Neural progenitor cell (in vitro differentiated cells): Measurements from ENCODE around the gene NCBP3. TPM values are rescaled to one million over a fixed set of nuclear protein-coding genes. Genes with fewer than 3 reads are reported as not detected.
A peak's percentile ranks its signal among the peaks of the same experiment; 100 is the strongest.

Source experiments
- DNase-seq: peaks from one replicate; pipeline ENCODE4 v3.0.0-alpha.2; 2016; ENCODE audit warnings: low spot score
- H2AFZ ChIP-seq: fragments of 200-600 bp; sonication (generic); replicated peaks from 2 replicates; pipeline ENCODE4 v1.6.1; 2016; ENCODE audit warnings: antibody characterized with exemption
- H3F3A ChIP-seq: fragments of 200-600 bp; sonication (generic); 2 replicates; pipeline ENCODE4 v1.6.1; 2016; ENCODE audit warnings: antibody characterized with exemption, low read depth
- H3K27ac ChIP-seq: fragments of 200-600 bp; sonication (generic); 2 replicates; pipeline ENCODE4 v1.5.1; 2016; ENCODE audit warnings: mild to moderate bottlenecking
- H3K27me3 ChIP-seq: fragments of 200-600 bp; sonication (generic); 2 replicates; pipeline ENCODE4 v1.6.1; 2016; ENCODE audit warnings: mild to moderate bottlenecking, moderate library complexity
- H3K36me3 ChIP-seq: fragments of 200-600 bp; sonication (generic); 2 replicates; pipeline ENCODE4 v1.5.1; 2016
- H3K4me1 ChIP-seq: fragments of 200-600 bp; sonication (generic); 2 replicates; pipeline ENCODE4 v1.6.1; 2016; ENCODE audit warnings: mixed run types
- H3K4me2 ChIP-seq: fragments of 200-600 bp; sonication (generic); 2 replicates; pipeline ENCODE4 v1.6.1; 2016
- H3K4me3 ChIP-seq: fragments of 200-600 bp; sonication (generic); 2 replicates; pipeline ENCODE4 v1.5.1; 2016
- H3K79me2 ChIP-seq: fragments of 200-600 bp; sonication (generic); 2 replicates; pipeline ENCODE4 v1.6.1; 2016; ENCODE audit warnings: low read depth
- H3K9ac ChIP-seq: fragments of 200-600 bp; sonication (generic); 2 replicates; pipeline ENCODE4 v1.6.1; 2016
- H3K9me3 ChIP-seq: fragments of 200-600 bp; sonication (generic); 2 replicates; pipeline ENCODE4 v1.5.1; 2016; ENCODE audit warnings: low read depth
- H4K20me1 ChIP-seq: fragments of 200-600 bp; sonication (generic); 2 replicates; pipeline ENCODE4 v1.6.1; 2016; ENCODE audit warnings: low read depth
- H3K27ac Mint-ChIP-seq: 3 replicates; pipeline ENCODE4 v1.8.0; 2021; ENCODE audit warnings: mixed read lengths
- H3K27me3 Mint-ChIP-seq: 2 replicates; pipeline ENCODE4 v1.8.0; 2022; ENCODE audit warnings: low read depth, mild to moderate bottlenecking, inconsistent platforms, moderate library complexity, mixed read lengths; ENCODE audit not compliant: insufficient read depth
- H3K36me3 Mint-ChIP-seq: 3 replicates; pipeline ENCODE4 v1.8.0; 2021; ENCODE audit warnings: mixed read lengths
- H3K4me1 Mint-ChIP-seq: 3 replicates; pipeline ENCODE4 v1.8.0; 2021; ENCODE audit warnings: mixed read lengths
- H3K4me3 Mint-ChIP-seq: 3 replicates; pipeline ENCODE4 v1.8.0; 2021; ENCODE audit warnings: mild to moderate bottlenecking, moderate library complexity, mixed read lengths
- H3K9me3 Mint-ChIP-seq: 3 replicates; pipeline ENCODE4 v1.8.0; 2020; ENCODE audit warnings: mixed read lengths
- EZH2 ChIP-seq: fragments of 200-600 bp; sonication (generic); IDR thresholded peaks from 2 replicates; pipeline ENCODE4 v1.6.1; 2017; ENCODE audit warnings: antibody characterized with exemption, mild to moderate bottlenecking, moderate library complexity
- EZH2phosphoT487 ChIP-seq: fragments of 200-600 bp; sonication (generic); IDR thresholded peaks from 2 replicates; pipeline ENCODE4 v1.6.1; 2017; ENCODE audit warnings: antibody characterized with exemption
- total RNA-seq: library from RNA; depleted of rRNA; stranded (reverse); fragments of >200 nt; gene quantifications from 2 replicates; pipeline ENCODE4 v1.2.3, GENCODE V29; 2015; ENCODE audit warnings: low replicate concordance
- TF ChIP-seq, protein P1 (sequence below): fragments of 200-600 bp; sonication (generic); IDR thresholded peaks from 2 replicates; pipeline ENCODE4 v1.5.1; 2017; ENCODE audit warnings: antibody characterized with exemption, mild to moderate bottlenecking

NCBP3 gene
- total RNA-seq, 1 donor from 2014 or later, result 55.7 TPM

DNA sequence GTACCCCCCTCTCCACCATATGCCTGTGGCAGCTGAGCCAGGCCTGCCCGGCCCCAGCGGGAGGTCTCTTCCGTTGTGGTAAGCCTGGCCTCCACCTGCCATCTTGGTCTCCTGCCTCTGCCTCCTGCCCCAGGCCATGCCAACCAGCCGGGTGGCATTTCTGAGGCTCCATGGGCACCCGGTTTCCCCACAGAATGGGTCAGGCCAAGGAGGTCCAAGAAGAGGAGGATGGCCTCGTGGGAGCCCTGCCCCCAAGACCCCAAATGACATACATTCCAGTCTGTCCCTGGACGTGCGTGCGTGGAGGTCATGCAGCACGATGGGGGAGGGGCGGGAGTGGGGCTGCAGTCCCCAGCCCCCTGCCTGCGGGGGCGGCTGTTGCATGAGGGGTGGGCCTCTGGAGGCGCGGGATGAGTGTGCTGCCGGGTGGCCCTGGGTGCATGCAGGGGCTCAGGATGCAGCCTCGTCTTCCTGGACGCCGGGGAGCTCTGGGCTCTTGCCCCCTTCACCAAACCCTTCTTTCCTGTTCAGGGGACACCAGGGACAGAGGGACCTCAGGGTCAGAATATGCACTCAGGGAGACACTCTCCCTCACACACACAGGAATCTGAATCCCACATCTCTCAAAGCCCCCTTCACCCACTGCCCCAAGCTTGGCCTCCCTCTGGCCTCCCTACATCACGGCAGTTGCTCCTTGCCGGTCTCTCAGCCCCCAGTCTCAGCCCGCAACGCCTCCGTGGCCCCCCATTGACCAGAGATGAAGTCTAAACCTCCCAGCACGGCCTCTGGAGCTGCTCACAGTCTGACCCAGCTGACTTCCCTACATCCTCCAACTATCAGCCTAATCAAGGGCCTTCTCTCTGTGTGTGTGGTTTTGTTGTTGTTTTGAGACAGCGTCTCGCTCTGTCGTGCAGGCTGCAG is 16.0 kb upstream of the NCBP3 start:
- Histone ChIP-seq H3F3A (no peaks in the 10 kb centered on the region), H3K27me3 (no peaks in the 10 kb centered on the region), H4K20me1 (no peaks in the 10 kb centered on the region), H3K4me3 (no peak overlapping the region), H3K79me2 (no peaks in the 10 kb centered on the region), H3K27ac (no peak overlapping the region), H3K36me3 (no peaks in the 10 kb centered on the region), H3K4me2 (no peak overlapping the region), H3K9ac (no peak overlapping the region), H3K4me1 (no peaks in the 10 kb centered on the region), H2AFZ (no peak overlapping the region), H3K9me3 (no peaks in the 10 kb centered on the region)
- DNase-seq, result no peak
- H3K4me1 Mint-ChIP-seq, result peaks cover 12% of the 10 kb centered on the region
- H3K36me3 Mint-ChIP-seq, result no peaks in the 10 kb centered on the region
- TF ChIP-seq EZH2 (no peak), EZH2phosphoT487 (no peak)
- TF ChIP-seq, protein P1, sequence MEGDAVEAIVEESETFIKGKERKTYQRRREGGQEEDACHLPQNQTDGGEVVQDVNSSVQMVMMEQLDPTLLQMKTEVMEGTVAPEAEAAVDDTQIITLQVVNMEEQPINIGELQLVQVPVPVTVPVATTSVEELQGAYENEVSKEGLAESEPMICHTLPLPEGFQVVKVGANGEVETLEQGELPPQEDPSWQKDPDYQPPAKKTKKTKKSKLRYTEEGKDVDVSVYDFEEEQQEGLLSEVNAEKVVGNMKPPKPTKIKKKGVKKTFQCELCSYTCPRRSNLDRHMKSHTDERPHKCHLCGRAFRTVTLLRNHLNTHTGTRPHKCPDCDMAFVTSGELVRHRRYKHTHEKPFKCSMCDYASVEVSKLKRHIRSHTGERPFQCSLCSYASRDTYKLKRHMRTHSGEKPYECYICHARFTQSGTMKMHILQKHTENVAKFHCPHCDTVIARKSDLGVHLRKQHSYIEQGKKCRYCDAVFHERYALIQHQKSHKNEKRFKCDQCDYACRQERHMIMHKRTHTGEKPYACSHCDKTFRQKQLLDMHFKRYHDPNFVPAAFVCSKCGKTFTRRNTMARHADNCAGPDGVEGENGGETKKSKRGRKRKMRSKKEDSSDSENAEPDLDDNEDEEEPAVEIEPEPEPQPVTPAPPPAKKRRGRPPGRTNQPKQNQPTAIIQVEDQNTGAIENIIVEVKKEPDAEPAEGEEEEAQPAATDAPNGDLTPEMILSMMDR, result no peak
- H3K27ac Mint-ChIP-seq, result peak overlapping the region; percentile 99
- peaks cover 6% of the 10 kb centered on the region for H3K27me3 Mint-ChIP-seq
- H3K9me3 Mint-ChIP-seq, result no peaks in the 10 kb centered on the region
- H3K4me3 Mint-ChIP-seq, result peak overlapping the region; percentile 43

DNA sequence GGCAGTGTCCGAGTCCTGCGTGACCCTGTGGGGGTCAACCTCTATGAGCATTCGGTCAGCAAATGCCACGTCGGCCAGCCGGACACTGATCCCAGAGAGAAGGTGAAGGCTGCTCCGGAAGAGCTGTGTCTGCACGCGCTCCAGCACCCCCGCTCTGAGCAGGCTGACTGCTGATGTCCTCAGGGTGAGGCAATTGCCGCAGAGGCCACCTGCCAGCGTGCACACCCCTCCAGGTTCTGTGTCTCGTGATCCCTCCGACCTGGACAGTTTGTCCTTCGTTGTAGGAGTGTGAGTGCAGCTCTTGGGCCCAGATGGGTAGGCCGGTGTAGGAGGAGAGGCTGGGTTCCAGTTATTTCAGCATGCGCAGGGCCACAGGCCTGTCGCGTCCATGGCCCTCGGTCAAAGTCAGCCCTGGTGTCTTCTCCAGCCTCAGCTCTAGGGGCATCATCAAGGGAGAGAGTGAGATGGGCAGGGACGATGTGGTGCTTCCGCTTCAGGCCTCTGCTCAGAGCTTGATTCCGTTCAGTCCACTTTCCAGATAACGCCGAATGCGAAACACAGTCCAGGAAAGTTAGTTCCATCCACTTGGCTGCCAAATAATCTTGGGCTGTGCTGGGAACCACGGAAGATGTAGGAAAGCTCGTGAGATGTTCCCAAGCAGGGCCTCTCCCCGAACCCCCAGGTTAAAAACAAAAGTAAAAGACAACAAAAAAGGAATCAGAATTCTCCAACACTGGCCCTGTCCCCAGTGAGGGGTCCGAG is 15.1 kb upstream of the NCBP3 start:
- Histone ChIP-seq H3K79me2 (no peaks in the 10 kb centered on the region), H3K4me2 (no peak overlapping the region), H3K4me1 (no peaks in the 10 kb centered on the region), H3K4me3 (no peak overlapping the region), H3K9me3 (no peaks in the 10 kb centered on the region), H2AFZ (no peak overlapping the region), H3K27me3 (no peaks in the 10 kb centered on the region), H3F3A (no peaks in the 10 kb centered on the region), H4K20me1 (no peaks in the 10 kb centered on the region), H3K9ac (no peak overlapping the region), H3K27ac (no peak overlapping the region), H3K36me3 (no peaks in the 10 kb centered on the region)
- no peak for DNase-seq
- Mint-ChIP-seq H3K27me3 (peaks cover 3% of the 10 kb centered on the region), H3K9me3 (no peaks in the 10 kb centered on the region), H3K4me1 (peaks cover 9% of the 10 kb centered on the region), H3K4me3 (no peak overlapping the region), H3K36me3 (no peaks in the 10 kb centered on the region), H3K27ac (no peak overlapping the region)
- TF ChIP-seq EZH2phosphoT487, result no peak
- TF ChIP-seq EZH2, result no peak
- TF ChIP-seq, protein P1, result no peak

DNA sequence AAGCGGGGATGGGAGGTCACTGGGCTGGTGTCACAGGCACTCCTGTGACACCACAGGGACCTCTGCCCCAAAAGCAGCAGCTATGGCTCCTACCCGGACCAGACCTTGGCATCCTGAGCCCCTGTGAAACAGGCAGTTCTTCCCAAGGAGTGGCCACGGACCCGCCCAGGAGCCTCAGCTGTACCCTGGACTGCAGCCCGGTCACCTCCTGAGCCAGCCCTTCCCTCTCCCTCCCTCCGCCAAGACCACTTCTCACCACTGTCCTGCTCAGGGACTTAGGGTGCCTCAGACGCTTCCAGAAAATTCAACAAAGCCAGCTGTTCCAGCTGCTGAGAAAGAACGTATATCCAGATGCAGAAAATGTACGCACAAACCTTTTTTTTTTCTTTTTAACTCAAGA is 13.9 kb upstream of the NCBP3 start:
- H2AFZ ChIP-seq, result no peak overlapping the region
- no peak overlapping the region for H3K4me3 Mint-ChIP-seq
- peaks cover 11% of the 10 kb centered on the region for H3K4me1 Mint-ChIP-seq
- H3F3A ChIP-seq, result peaks cover 3% of the 10 kb centered on the region
- H4K20me1 ChIP-seq, result no peaks in the 10 kb centered on the region
- DNase-seq, result no peak
- no peak overlapping the region for H3K9ac ChIP-seq
- no peak overlapping the region for H3K27ac Mint-ChIP-seq
- TF ChIP-seq EZH2phosphoT487 (no peak), EZH2 (no peak)
- TF ChIP-seq, protein P1, result no peak
- peaks cover 3% of the 10 kb centered on the region for H3K27me3 Mint-ChIP-seq
- H3K27me3 ChIP-seq, result no peaks in the 10 kb centered on the region
- H3K36me3 ChIP-seq, result no peaks in the 10 kb centered on the region
- H3K4me3 ChIP-seq, result no peak overlapping the region
- H3K4me2 ChIP-seq, result no peak overlapping the region
- no peaks in the 10 kb centered on the region for H3K9me3 Mint-ChIP-seq
- no peak overlapping the region for H3K27ac ChIP-seq
- no peaks in the 10 kb centered on the region for H3K9me3 ChIP-seq
- no peaks in the 10 kb centered on the region for H3K4me1 ChIP-seq
- no peaks in the 10 kb centered on the region for H3K36me3 Mint-ChIP-seq
- H3K79me2 ChIP-seq, result no peaks in the 10 kb centered on the region
